NCI-H748 treated with DMSO at 0.1 percent for 48 hours (cell line): ENCODE data around the gene OR52W1.
"Not testable (repeated sequence)": the region's sequence is repeated elsewhere in the genome, so short reads cannot be mapped to it uniquely, and the experiment has no call there.

Experiments used
- DNase-seq: peaks from one replicate; lab custom pipeline; 2025; lab: John Stamatoyannopoulos, UW

OR52W1 gene

GRCh38 chr11:6217722-6218121 is 18.7 kb downstream of the OR52W1 start:
- DNase-seq, result no peak

GRCh38 chr11:6219359-6219758 is 20.3 kb downstream of the OR52W1 start:
- DNase-seq, result no peak

- no peak for DNase-seq
These were observed 24.8 kb downstream of the OR52W1 start for GRCh38 chr11:6223854-6224253.

- no peak for DNase-seq
These were observed 25.4 kb downstream of the OR52W1 start for GRCh38 chr11:6224421-6224820.

- DNase-seq, result no peak
These were observed 26.0 kb downstream of the OR52W1 start for GRCh38 chr11:6225024-6225423.

GRCh38 chr11:6225896-6226295 is 26.9 kb downstream of the OR52W1 start:
- no peak for DNase-seq

GRCh38 chr11:6228520-6228919 is 29.5 kb downstream of the OR52W1 start:
- no peak for DNase-seq

GRCh38 chr11:6229911-6230310 is 30.9 kb downstream of the OR52W1 start:
- DNase-seq, result no peak

- DNase-seq, result no peak
These were observed 33.9 kb downstream of the OR52W1 start for GRCh38 chr11:6232899-6233298.

GRCh38 chr11:6233984-6234386 is 35.0 kb downstream of the OR52W1 start:
- peak; percentile 54 for DNase-seq

- DNase-seq, result peak; percentile 99
These were observed 35.5 kb downstream of the OR52W1 start, which contains the start of gene FHIP1B for GRCh38 chr11:6234387-6235107. Gene FHIP1B, minus strand, starts transcription at chr11:6234636. Its CDS starts 10,120 bp downstream, at chr11:6224516.

- DNase-seq, result no peak
These were observed 38.2 kb downstream of the OR52W1 start for GRCh38 chr11:6237266-6237665.

- DNase-seq, result no peak
These were observed 38.8 kb downstream of the OR52W1 start for GRCh38 chr11:6237761-6238302.

- no peak for DNase-seq
These were observed 39.9 kb downstream of the OR52W1 start, which contains the start of gene CNGA4 for GRCh38 chr11:6238902-6239301. Gene CNGA4, plus strand, starts transcription at chr11:6239089. Its CDS starts 118 bp downstream, at chr11:6239207.

GRCh38 chr11:6240139-6240538 is 41.1 kb downstream of the OR52W1 start:
- DNase-seq, result no peak

- no peak for DNase-seq
These were observed 41.8 kb downstream of the OR52W1 start for GRCh38 chr11:6240781-6241180.

GRCh38 chr11:6241316-6241715 is 42.3 kb downstream of the OR52W1 start:
- no peak for DNase-seq

GRCh38 chr11:6245536-6245935 is 46.5 kb downstream of the OR52W1 start:
- DNase-seq, result no peak

- DNase-seq, result no peak
These were observed 49.2 kb downstream of the OR52W1 start for GRCh38 chr11:6248248-6248647.

GRCh38 chr11:6248897-6249296 is 49.9 kb downstream of the OR52W1 start:
- DNase-seq, result not testable (repeated sequence)
